ENCODE results near the gene TTC17.

The TTC17 gene

GRCh38 chr11:43532041-43532440, 173.3 kb downstream of the TTC17 start:
- in situ Hi-C loops (cut with MboI; ENCODE audit: low sequenced_read_pairs) = no loop called here

DNA sequence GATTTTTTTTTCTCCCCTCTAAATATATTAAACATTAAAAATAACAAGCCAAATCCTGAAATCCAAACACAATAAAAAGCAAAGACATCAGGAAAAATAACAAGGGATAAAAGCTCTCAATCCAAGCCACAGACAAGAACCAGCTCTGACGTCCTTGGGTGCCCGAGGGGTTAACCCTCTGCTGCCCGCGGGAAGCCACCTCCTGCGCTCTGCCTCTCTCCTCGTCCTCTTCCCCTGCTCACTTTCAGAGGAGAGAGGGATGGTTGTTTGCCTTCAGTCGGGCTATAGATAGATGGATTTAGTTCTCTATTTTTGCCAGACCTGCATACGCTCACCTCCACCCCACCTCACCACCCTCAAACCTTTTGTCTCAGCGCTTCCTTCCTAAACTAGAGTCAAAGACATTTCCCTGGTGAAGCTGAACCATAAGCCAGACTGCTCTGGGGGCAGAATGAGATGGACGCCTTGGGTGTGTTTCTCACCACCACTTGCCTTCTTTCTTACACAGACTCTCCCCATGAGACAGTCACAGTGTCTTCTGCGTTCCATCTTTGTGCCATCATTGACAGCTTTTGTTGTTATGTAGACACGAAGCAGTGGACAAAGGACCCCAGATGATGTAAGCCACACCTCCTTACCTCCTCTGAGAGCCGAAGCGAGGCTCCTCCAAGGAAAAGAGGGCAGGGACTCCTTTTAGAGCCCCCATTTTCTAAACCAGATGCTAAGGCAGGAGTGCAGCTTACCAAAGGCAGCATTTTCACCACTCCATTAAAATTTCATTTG, 179.3 kb downstream of the TTC17 start:
- in situ Hi-C loops (cut with MboI; ENCODE audit: low sequenced_read_pairs) = no loop called here

DNA sequence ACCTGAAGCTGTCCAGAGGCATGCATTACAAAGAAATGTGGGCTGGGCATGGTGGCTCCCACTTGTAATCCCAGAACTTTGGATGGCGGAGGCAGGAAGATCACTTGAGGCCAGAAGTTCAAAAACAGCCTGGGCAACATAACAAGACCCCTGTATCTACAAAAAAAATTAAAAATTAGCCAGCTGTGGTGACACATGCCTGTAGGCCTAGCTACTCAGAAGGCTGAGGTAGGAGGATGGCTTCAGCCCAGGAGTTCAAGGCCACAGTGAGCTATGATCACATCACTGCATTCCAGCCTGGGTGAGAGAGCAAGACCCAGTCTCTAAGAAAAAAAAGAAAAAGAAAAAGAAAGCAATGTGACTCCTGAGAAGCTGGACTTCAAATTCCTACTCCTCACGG, 183.3 kb downstream of the TTC17 start:
- in situ Hi-C loops (cut with MboI; ENCODE audit: low sequenced_read_pairs) = no loop called here

DNA sequence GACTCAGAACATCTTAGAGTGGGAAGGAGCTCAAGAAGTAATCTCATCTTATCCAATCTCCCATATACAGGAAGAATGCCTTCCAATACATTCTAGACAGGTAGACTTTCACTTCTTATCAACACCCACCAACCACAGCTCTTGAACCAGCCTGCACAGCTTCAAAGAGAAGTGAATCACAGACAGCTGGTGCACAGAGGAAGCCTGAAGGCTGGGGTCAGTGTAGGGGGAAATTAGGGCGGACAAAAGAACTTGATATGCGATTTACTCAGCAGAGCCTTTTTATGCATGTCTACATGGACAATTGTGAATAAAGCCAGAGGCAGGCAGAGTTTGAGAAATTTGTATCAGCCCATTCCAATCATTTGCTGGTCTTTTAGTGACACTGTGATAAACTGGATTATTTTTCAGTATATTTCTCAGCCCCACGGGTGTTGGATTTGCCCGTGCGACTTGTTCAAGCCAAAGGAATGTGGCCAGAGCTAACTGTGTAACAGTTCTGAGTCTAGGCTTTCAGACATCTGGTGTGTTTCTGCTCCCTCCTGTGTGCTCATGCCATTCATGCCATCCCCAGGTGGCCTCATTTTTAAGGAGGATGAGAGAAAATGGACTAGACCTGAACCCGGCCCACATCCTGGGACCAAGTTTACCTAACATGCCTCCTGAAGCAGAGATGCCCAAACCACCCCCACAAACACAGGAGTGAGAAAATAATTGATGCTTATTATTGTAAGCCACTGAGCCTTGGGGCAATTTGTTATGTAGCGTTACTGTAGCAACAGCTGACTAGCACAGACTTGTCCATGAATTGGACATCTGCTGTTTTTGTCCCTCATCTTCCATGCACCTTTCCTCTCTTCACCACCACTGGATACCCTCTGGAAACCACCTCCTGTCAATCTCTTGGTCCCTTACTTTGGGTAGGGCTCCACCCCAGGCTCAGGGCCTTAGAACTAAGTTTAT, 184.3 kb downstream of the TTC17 start:
- in situ Hi-C loops (cut with MboI; ENCODE audit: low sequenced_read_pairs) = no loop called here
